HT1080 (cell line): ENCODE data around the gene SHC1. TPM values are rescaled to one million over a fixed set of nuclear protein-coding genes. Genes with fewer than 3 reads are reported as not detected.

Source experiments
- DNase-seq: peaks from one replicate; pipeline ENCODE4 v3.0.0-alpha.2; 2015; ENCODE audit warnings: low read depth
- total RNA-seq: library from RNA; depleted of rRNA; stranded (reverse); fragments of >200 nt; shearing (Covaris generic); gene quantifications from 2 replicates; pipeline ENCODE4 v1.2.3, GENCODE V29; 2014

Gene SHC1
- total RNA-seq, 1 experiment from 2014 or later = 173 TPM

DNA sequence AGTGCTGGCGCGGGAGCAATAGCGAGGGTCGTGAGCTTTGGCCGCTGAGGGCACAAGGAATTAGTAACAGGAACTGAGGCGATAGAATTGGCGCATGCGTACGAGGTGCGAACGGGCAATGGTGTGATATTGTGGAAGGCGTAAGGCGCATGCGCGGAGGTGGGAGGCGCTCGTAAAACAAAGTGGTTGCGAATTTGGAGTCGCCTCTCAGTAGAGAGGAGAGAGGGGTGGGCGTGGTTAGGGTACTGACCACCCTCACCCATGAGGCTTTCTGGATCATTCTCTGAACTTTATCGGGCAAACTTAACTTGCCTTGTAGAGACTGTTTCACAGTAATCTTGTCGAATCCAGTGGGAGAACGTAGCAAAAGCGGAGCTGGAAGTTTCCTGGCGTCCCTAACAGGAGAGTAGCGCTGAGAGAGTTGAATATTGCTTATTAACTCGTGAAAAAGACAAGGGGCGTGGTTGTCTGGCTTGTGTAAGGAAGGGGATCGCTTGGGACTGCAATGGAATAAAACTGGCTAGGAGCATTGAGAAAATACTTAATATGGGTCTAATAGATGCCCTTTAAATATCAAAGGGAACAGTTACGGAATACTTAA, 4.4 kb upstream of the SHC1 start:
- DNase-seq = peak; percentile 91

DNA sequence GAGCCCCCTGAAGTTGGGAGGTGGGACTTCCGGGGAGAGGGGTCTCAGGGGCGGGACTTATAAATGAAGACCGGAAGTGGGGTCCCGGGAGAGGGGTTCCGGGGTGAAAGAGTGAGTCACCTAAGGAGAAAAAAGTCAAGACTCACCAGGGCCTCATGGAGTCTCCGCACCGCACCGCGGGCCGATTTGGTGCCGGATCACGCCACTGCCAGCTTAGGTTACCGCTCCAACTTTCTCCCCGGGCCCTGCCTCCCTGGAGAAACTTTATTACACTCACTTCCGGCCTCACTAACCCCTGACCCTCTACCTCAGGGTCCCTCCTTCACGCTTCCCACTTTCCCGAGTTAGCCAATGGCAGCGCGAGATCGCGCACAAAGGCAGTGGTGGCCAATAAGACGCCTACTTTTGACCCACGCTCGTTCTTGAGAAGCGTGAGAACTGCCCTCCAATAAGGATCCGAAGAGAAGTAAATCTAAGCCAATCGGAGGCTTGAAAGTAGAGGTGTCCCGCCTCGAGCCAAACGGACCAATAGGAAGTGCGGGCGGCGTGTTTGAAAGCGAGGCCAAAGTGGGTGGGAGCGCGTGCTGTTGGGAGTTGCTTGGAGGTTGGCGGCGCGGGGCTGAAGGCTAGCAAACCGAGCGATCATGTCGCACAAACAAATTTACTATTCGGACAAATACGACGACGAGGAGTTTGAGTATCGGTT, 3.7 kb upstream of the SHC1 start, which contains the start of gene CKS1B:
Gene CKS1B, plus strand, starts transcription at position 580 of the 706 bp plus-strand sequence. Its CDS starts 65 bp downstream, at position 645.
- peak; percentile 100 for DNase-seq

- DNase-seq = peak; percentile 97
Measured at GRCh38 chr1:154973344-154974101, 3.0 kb upstream of the SHC1 start.

GRCh38 chr1:154972517-154973343, 2.2 kb upstream of the SHC1 start:
- peak; percentile 99 for DNase-seq

DNA sequence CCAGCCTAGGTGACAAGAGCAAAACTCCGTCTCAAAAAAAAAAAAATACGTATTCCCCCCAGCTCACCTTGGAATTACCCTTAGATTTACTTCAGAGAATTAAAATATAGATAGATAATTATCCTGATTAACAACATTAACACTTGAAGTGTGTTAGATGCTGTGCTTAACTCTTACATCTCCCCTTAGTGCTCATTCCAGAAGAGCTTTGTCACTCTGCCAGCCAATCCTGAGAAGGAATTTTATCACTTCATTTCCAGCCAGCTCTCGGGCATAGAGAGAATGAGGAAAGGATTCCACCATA, 1.6 kb upstream of the SHC1 start:
- DNase-seq = no peak

- DNase-seq = peak; percentile 44
Measured at GRCh38 chr1:154971341-154971998, 923 bp upstream of the SHC1 start.

DNA sequence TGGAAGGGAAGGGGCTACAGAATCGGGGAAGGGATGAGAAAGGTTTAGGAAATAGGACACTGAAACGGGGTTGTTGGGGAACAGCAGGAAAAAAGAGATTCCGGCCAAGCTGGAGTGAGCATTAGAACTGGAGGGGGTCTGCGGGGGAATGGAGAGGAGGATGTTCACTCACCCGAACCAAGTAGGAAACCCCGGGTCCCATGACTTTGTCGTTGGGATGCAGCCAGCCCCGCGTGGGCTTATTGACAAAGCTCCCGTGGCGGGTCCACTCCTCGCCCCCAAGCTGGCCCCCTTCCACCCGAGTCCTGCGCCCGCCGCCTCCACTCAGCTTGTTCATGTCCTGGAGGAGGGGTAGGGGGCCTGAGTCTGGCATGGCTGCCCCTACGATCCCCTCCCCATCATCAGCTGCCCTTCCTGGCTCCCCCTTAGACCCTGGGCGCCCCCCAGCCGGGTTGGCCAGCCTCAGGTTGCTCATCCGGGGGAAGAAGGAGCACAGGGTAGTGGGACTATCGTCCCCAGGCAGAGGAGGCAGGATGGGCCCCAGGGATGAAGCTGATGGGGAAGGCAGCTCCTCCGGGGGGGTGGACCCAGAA, 591 bp downstream of the SHC1 start:
- DNase-seq = no peak

DNA sequence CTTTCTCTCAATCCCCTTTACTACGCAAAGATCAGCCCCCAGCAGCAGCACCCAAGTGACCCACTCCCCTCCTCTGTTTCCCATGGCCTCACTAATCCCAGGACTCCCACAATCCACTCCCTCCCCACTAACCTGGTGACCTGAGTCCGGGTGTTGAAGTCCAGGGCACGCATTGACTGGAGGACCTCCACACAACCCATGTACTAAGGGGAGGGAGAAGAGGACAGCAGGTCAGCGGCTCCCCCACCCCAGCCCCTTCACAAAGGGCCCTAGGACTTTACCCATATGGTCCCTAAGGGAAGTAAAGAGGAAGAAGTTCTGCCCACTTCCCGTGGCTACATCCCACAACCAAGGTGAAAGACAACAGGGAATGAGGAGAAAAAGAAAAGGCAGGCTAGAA, 1.3 kb downstream of the SHC1 start:
- DNase-seq = no peak

- no peak for DNase-seq
Measured at GRCh38 chr1:154968731-154969130, 1.8 kb downstream of the SHC1 start.

- DNase-seq = no peak
Measured at GRCh38 chr1:154967331-154967950, 3.1 kb downstream of the SHC1 start.

- DNase-seq = no peak
Measured at GRCh38 chr1:154966111-154966510, 4.4 kb downstream of the SHC1 start.

DNA sequence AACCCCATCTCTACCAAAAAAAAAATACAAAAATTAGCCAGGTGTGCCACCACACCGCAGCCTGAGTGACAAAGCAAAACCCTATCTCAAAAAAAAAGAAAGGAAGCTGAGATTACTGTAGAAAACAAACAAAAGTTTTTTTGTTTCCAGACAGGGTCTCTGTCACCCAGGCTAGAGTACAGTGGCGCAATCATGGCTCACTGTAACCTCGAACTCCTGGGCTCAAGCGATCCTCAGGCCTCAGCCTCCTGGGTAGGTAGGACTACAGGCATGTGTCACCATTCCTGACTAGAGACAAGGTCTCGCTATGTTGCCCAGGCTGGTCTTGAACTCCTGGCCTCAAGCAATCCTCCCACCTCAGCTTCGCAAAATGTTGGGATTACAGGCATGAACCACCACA, 6.2 kb downstream of the SHC1 start:
- DNase-seq = no peak

DNA sequence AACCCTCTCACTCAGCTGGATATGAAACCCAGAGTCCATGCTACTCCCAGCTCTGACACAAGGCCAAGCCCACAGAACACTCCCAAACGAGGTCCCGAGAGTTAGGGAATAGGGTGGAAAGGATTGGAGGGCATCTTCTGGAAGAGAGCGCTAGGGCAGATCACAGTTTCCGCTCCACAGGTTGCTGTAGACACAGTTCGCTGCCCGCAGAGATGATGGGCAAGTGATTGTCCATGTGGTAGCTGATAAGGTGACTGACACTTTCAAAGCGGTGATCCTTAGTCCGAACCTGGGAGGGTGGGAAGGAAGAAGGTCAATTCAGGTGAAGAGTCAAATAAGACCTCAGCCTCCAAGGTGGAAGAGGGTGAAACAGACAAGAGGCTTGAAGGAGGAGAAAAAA, 6.9 kb downstream of the SHC1 start:
- no peak for DNase-seq

- DNase-seq = no peak
Measured at GRCh38 chr1:154962795-154963330, 7.7 kb downstream of the SHC1 start.

DNA sequence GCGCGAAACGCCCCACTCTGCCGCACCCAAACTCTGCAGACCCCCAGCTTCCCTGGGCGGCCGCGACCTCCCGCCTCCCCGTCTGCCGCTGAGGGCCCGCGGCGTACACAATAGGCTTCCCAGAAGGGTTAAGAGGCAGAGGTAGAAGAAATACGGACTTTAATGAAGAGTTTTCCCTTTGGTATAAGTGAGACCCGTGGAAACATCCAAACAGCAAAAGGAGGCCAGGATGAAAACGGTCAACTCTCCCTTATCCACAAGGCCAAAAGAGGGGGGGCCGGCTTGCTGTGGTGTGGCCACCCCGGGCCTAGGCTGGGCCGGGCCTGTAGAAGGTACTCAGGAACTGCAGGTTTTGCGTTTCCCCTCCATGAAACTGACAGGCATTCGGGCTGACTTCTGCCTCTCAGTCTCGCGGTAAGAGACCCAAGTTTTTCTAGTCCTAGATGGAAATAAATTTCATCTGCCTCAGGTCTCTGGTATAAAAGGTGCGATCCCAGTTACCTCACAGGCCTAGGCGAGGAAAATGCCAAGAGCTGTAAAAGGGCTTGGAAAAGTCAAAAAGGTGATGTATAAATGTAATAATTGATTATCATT, 8.3 kb downstream of the SHC1 start:
- DNase-seq = no peak

DNA sequence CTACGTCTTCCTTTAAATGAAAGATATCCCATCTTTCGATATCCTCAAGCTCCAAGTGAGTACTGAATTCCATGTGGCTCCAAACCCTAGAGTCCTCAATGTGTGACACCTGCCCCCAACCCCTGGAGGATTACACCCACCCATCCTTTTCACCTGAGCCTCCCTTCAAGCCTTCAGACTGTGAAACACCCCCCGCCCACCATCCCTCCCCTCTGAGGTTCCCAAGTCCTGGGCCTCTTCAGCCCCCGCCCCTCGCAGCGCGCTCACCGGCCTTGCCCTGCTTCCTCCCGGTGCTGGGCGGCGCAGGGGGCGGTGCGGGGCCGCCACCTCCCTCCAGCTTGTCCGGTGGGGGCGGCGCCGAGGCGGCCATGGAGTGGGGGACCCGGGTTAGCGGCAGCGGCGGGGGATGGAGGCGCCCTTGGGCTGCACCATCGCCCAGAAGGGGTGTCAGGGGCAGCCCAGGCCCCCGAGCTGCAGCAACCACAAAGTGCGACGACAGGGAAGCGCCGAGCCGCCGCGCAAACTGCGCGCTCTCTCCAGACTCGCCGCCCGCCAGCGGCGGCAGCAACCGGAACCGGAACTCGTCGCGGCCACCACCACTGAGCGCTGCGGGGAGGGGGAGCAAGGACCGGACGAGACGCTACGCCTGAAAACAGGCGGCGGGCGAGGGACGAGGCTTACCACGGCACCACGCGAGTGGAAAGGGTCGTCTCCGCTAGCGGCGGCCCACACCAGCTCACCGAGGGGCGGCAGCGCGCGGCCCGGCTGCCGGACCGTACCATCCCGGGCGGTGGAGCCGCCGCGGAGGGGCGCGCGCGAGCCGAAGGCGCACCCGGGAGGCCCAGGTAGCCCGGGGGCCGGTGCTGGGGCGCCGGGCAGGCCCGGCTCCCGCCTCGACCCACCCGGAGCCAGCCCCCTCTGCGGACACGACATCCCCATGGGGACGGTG, 9.1 kb downstream of the SHC1 start, which contains the start of gene PYGO2:
Gene PYGO2, minus strand, starts transcription at position 576 of the 949 bp plus-strand sequence. Its CDS starts 206 bp downstream, at position 370.
- DNase-seq = peak; percentile 72

GRCh38 chr1:154960446-154961136, 10.0 kb downstream of the SHC1 start:
- no peak for DNase-seq

- DNase-seq = no peak
Measured at GRCh38 chr1:154959426-154959780, 11.1 kb downstream of the SHC1 start.
